Peyer's patch (tissue), 4 donors: Measurements from ENCODE around the gene GJB5.

Experiments
- CTCF ChIP-seq, 6 experiments: fragments of 450-650 bp in 4 of 6; fragments of 200-600 bp in 2 of 6; sonication (generic) in 1 of 6; IDR thresholded peaks; one replicate each; pipeline ENCODE4 v1.5.1; 2017 to 2019; ENCODE audit warnings: antibody characterized with exemption in 6 of 6, mild to moderate bottlenecking in 3 of 6, moderate library complexity in 1 of 6
- POLR2A ChIP-seq, 2 donors: fragments of 450-650 bp; IDR thresholded peaks; one replicate each; pipeline ENCODE4 v1.5.1; 2017; ENCODE audit warnings: antibody characterized with exemption in 2 of 2, mild to moderate bottlenecking in 2 of 2, moderate library complexity in 2 of 2

- TF ChIP-seq CTCF (IDR thresholded peaks at IDR 0.05) (no peak), POLR2A (IDR thresholded peaks at IDR 0.05) (no peak)
These were observed 36.1 kb downstream of the GJB5 start for GRCh38 chr1:34790985-34791384.
